Peyer's patch (tissue), 4 donors: Measurements from ENCODE around the gene PODN. TPM values are rescaled to one million over a fixed set of nuclear protein-coding genes. Genes with fewer than 3 reads are reported as not detected.

ENCODE experiments used
- DNase-seq, 3 donors: peaks; one replicate each; pipeline ENCODE4 v3.0.0-alpha.2; 2017 to 2019
- H3K27ac ChIP-seq, 4 donors: fragments of 200-600 bp; sonication (generic); one replicate each; pipeline ENCODE4 v1.5.1; 2016 to 2019
- H3K27me3 ChIP-seq, 2 donors: fragments of 200-600 bp; sonication (generic); one replicate each; pipeline ENCODE4 v1.5.1; 2019
- H3K36me3 ChIP-seq, 3 donors: fragments of 200-600 bp; sonication (generic); one replicate each; pipeline ENCODE4 v1.5.1; 2016 to 2019
- H3K4me1 ChIP-seq, 4 donors: fragments of 200-600 bp; sonication (generic); one replicate each; pipeline ENCODE4 v1.5.1; 2016 to 2019
- H3K4me3 ChIP-seq, 4 donors: fragments of 200-600 bp; sonication (generic); 1 replicate in 3 of 4; 2 replicates in 1 of 4; pipeline ENCODE4 v1.5.1; 2016 to 2019; ENCODE audit warnings: mild to moderate bottlenecking in 1 of 4
- H3K9me3 ChIP-seq, 4 donors: fragments of 200-600 bp; sonication (generic); one replicate each; pipeline ENCODE4 v1.5.1; 2016 to 2019; ENCODE audit warnings: mild to moderate bottlenecking in 1 of 4
- POLR2A ChIP-seq, 2 donors: fragments of 450-650 bp; IDR thresholded peaks; one replicate each; pipeline ENCODE4 v1.5.1; 2017; ENCODE audit warnings: antibody characterized with exemption in 2 of 2, mild to moderate bottlenecking in 2 of 2, moderate library complexity in 2 of 2
- total RNA-seq, 4 donors: library from RNA; depleted of rRNA; stranded (reverse); fragments of >200 nt; gene quantifications; one replicate each; pipeline ENCODE4 v1.1.0, GENCODE V29; 2016
- TF ChIP-seq, protein P1 (sequence below), 6 experiments: fragments of 450-650 bp in 4 of 6; fragments of 200-600 bp in 2 of 6; sonication (generic) in 1 of 6; IDR thresholded peaks; one replicate each; pipeline ENCODE4 v1.5.1; 2017 to 2019; ENCODE audit warnings: antibody characterized with exemption in 6 of 6, mild to moderate bottlenecking in 3 of 6, moderate library complexity in 1 of 6

PODN gene
- total RNA-seq, 4 donors from 2014 or later, result 7.0 to 32.2 (median 17.0) TPM

DNA sequence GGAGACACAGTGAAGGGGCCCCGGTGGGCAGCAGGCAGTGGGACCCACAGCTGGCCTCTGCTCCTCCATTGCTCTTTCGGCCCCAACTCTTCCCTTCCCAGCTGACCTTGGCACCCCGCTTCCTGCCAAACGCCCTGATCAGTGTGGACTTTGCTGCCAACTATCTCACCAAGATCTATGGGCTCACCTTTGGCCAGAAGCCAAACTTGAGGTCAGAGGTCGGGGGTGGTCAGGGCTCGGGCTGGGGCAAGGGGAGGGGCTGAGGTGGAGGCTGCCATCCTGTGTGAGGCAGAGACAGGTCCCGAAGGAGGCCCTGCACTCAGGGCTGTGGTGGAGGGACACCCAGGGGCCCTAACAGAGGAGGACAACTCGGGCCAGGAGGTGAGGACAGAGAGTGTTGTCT is 13.7 kb downstream of the PODN start:
- peak in 2 of 3 donors; percentile 68 to 80 for DNase-seq

DNA sequence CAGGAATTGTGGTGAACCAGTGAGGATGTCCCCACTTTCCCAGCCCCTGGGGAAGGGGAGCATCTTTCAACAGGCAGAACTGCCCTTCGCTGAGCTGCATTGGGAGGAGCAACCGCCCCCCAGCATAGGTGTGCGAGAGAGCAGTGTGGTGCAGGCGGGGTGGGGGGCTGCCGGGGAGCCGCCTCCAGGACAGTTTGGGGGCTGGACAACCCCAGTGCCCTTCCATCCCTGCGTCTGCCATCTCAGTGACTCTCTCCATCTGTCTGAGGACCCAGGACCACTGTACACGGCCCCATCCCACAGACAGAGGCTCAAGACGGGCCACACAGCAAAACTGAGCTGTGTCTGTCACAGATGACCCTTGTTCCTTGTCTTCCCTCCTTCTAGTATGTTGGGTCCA is 14.2 kb downstream of the PODN start:
- TF ChIP-seq POLR2A (IDR thresholded peaks at IDR 0.05), result no peak
- TF ChIP-seq, protein P1, sequence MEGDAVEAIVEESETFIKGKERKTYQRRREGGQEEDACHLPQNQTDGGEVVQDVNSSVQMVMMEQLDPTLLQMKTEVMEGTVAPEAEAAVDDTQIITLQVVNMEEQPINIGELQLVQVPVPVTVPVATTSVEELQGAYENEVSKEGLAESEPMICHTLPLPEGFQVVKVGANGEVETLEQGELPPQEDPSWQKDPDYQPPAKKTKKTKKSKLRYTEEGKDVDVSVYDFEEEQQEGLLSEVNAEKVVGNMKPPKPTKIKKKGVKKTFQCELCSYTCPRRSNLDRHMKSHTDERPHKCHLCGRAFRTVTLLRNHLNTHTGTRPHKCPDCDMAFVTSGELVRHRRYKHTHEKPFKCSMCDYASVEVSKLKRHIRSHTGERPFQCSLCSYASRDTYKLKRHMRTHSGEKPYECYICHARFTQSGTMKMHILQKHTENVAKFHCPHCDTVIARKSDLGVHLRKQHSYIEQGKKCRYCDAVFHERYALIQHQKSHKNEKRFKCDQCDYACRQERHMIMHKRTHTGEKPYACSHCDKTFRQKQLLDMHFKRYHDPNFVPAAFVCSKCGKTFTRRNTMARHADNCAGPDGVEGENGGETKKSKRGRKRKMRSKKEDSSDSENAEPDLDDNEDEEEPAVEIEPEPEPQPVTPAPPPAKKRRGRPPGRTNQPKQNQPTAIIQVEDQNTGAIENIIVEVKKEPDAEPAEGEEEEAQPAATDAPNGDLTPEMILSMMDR (IDR thresholded peaks at IDR 0.05), result no peak
- H3K27me3 ChIP-seq, result no peaks in the 10 kb centered on the region
- no peaks in the 10 kb centered on the region for H3K9me3 ChIP-seq
- peak in 1 of 3 donors; percentile 43 for DNase-seq
- no peaks in the 10 kb centered on the region for H3K36me3 ChIP-seq
- peak overlapping the region in 1 of 4 donors; percentile 49 for H3K27ac ChIP-seq
- no peak overlapping the region for H3K4me3 ChIP-seq
- H3K4me1 ChIP-seq, result no peaks in the 10 kb centered on the region

More for the DNA sequence above, 13.7 kb downstream of the PODN start:
- Histone ChIP-seq H3K4me1 (no peaks in the 10 kb centered on the region), H3K9me3 (no peaks in the 10 kb centered on the region), H3K4me3 (no peak overlapping the region), H3K27ac (peak overlapping the region in 1 of 4 donors; percentile 49), H3K27me3 (no peaks in the 10 kb centered on the region), H3K36me3 (no peaks in the 10 kb centered on the region)
- TF ChIP-seq POLR2A (IDR thresholded peaks at IDR 0.05), result no peak
- TF ChIP-seq, protein P1 (IDR thresholded peaks at IDR 0.05), result no peak

DNA sequence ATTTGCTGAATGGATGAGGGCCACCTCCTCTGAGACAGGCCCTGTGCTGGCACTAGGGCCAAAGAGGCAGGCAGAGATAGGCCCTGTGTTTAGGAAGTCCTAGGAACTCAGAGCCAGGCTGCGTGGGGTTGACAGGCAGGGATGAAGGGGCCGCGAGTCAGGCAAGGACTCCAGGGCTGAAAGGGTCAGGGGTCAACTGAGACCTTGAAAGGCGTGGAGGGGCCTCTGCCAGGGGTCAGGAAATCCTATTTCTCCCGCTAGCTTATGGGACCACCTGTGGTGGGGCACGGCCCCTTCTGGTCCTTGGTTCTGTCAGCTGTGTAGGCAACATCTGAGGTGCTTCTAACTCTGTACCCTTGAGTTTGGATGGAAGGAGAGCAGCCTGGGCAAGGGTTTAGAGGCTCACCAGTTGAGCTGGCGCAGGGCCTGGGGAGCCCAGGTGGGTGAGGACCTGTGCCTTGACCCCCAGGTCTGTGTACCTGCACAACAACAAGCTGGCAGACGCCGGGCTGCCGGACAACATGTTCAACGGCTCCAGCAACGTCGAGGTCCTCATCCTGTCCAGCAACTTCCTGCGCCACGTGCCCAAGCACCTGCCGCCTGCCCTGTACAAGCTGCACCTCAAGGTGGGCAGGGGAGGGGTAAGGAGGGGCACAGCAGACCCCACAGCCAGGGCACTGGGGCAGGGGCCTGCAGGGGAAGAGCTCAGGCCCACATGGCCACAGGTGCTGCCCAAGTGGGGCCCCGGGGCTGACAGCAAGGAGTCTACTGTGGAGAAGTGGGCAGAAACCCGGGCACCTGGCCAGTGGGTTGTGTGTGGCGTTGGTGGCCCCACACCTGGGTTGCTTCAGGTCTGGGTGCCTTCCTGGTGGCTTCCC is 14.9 kb downstream of the PODN start:
- H3K4me1 ChIP-seq, result no peaks in the 10 kb centered on the region
- no peaks in the 10 kb centered on the region for H3K36me3 ChIP-seq
- TF ChIP-seq POLR2A (IDR thresholded peaks at IDR 0.05), result no peak
- TF ChIP-seq, protein P1 (IDR thresholded peaks at IDR 0.05), result no peak
- no peak overlapping the region for H3K4me3 ChIP-seq
- peak in 2 of 3 donors; percentile 28 to 47 for DNase-seq
- H3K27me3 ChIP-seq, result no peaks in the 10 kb centered on the region
- H3K27ac ChIP-seq, result no peak overlapping the region
- H3K9me3 ChIP-seq, result no peaks in the 10 kb centered on the region

DNA sequence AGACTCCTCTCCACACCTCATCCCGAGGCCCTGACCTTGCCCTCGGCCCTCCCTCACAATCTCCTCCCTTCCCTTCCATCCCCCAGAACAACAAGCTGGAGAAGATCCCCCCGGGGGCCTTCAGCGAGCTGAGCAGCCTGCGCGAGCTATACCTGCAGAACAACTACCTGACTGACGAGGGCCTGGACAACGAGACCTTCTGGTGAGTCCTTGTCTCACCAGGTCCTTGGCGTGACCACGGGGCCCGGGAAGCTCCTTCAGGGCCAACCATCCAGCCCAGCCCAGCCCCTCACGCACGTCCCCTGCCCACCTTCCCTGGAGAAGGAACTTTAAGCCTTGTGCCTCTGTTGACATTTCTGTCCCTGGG is 15.6 kb downstream of the PODN start:
- Histone ChIP-seq H3K27me3 (no peaks in the 10 kb centered on the region), H3K27ac (no peak overlapping the region), H3K4me3 (no peak overlapping the region), H3K4me1 (no peaks in the 10 kb centered on the region), H3K9me3 (no peaks in the 10 kb centered on the region), H3K36me3 (no peaks in the 10 kb centered on the region)
- TF ChIP-seq, protein P1 (IDR thresholded peaks at IDR 0.05), result no peak
- no peak for TF ChIP-seq POLR2A (IDR thresholded peaks at IDR 0.05)
- DNase-seq, result no peak

DNA sequence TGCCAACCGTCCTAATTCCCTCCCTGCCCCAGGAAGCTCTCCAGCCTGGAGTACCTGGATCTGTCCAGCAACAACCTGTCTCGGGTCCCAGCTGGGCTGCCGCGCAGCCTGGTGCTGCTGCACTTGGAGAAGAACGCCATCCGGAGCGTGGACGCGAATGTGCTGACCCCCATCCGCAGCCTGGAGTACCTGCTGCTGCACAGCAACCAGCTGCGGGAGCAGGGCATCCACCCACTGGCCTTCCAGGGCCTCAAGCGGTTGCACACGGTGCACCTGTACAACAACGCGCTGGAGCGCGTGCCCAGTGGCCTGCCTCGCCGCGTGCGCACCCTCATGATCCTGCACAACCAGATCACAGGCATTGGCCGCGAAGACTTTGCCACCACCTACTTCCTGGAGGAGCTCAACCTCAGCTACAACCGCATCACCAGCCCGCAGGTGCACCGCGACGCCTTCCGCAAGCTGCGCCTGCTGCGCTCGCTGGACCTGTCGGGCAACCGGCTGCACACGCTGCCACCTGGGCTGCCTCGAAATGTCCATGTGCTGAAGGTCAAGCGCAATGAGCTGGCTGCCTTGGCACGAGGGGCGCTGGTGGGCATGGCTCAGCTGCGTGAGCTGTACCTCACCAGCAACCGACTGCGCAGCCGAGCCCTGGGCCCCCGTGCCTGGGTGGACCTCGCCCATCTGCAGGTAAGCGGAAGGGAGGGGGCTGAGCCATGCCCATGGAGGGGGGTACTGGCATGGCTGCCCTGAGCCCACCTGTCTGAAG is 16.5 kb downstream of the PODN start:
- TF ChIP-seq POLR2A (IDR thresholded peaks at IDR 0.05), result no peak
- TF ChIP-seq, protein P1 (IDR thresholded peaks at IDR 0.05), result no peak
- Histone ChIP-seq H3K4me3 (no peak overlapping the region), H3K4me1 (no peaks in the 10 kb centered on the region), H3K27me3 (no peaks in the 10 kb centered on the region), H3K36me3 (no peaks in the 10 kb centered on the region), H3K27ac (no peak overlapping the region), H3K9me3 (no peaks in the 10 kb centered on the region)
- peak in 1 of 3 donors; percentile 44 for DNase-seq
